Measurements from ENCODE around the gene DERA.

GRCh38 chr12:15910468-15910863 lies 666 bp upstream of the DERA start:
- TF ChIP-seq EZH2 (IDR thresholded peaks at IDR 0.05; ENCODE audit: borderline replicate concordance) (no peak), CTCF (IDR thresholded peaks at IDR 0.05; ENCODE audit: poor library complexity) (no peak), EZH2phosphoT487 (IDR thresholded peaks at IDR 0.05; ENCODE audit: low read depth, severe bottlenecking, unreplicated experiment) (no peak)

All from hepatocyte (in vitro differentiated cells).